SW480 (cell line): ENCODE results near the gene HOXD10.
A peak's percentile ranks its signal among the peaks of the same experiment; 100 is the strongest.

Source experiments
- DNase-seq: peaks from one replicate; pipeline ENCODE4 v3.0.0-alpha.2; 2016; ENCODE audit warnings: low spot score

Gene HOXD10

DNA sequence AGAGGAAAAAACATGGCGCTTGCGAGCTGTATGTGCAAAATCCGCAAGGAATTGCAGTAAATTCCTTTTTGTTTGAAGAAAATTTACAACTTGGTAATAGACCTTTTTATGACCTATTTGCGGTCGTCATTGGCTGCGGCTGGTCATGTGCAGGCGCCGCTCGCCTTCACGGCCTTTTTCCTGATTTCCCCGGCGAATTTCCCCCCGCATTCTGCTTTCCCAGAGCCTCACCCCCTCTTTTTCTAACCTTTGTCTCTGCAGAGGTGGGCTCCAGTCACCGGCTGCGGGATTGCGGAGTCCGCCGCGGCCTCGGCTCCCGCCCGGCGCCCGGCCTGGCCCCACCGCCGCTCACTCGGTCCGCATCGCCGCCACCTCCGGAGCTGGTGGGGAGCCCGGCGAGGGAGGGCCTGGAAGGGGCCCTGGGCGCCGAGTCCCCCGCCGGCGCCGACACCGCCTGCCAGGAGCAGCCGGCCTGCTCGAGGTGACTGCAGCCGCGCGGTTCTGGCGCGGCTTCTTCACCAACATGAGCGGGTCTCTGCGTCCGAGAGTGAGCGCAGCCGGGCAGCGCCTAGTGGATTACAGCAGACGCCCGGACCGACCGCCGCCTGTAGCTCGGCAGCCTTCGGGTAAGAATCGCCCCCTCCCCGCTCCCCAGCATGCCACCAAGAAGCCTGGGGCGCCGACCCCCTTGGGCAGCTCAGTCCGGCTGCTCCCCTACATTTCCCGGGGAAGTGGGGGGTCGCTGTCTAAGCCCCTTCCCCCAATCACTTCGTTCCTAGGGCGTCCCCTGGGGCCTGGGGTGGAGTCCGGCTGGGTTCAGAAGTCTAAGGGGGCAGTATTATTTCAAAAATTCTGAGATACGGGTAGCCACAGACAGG is 20.0 kb downstream of the HOXD10 start:
- DNase-seq: peak; percentile 57

DNA sequence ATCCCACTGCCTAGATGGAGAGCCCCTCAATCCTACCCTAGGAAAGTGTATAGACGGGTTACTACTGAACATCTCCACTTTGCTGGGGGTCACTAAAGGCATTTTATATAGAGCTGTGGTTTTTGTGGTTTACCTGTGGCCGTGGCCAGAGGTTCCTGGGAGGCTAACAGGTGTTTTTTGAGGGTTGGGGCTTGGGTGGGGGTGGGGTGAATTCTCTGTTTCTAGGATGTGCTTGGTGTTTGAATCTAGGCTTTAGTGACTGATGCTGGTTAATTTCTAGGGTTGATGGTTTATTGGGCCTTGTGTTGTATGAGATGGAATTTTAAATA is 20.6 kb downstream of the HOXD10 start:
- DNase-seq: no peak

DNA sequence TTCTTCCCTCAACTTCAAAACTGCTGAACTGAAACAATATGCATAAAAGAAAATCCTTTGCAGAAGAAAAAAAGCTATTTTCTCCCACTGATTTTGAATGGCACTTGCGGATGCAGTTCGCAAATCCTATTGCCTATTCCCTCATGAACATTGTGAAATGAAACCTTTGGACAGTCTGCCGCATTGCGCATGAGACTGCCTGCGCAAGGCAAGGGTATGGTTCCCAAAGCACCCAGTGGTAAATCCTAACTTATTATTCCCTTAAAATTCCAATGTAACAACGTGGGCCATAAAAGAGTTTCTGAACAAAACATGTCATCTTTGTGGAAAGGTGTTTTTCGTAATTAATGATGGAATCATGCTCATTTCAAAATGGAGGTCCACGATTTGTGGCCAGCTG is 21.3 kb downstream of the HOXD10 start:
- no peak for DNase-seq

DNA sequence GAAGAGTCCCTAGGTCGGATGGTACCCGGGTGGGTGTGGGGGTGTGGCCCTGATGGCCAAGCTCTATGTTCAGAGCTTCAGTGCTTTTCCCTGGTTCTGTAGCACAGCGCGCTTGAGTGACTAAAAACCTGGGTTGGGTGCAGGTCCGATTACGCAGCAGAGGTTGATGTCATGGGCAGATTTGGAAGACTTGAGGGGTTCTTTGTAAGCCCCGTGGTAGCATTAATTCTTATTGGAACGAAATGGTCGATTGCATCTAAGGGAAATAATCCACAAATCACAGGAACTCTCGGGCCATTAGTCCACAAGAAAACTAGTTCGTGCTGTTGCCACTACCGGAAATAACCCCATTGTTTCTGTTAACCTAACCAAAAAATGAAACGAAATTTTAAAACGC is 21.9 kb downstream of the HOXD10 start:
- DNase-seq: no peak

DNA sequence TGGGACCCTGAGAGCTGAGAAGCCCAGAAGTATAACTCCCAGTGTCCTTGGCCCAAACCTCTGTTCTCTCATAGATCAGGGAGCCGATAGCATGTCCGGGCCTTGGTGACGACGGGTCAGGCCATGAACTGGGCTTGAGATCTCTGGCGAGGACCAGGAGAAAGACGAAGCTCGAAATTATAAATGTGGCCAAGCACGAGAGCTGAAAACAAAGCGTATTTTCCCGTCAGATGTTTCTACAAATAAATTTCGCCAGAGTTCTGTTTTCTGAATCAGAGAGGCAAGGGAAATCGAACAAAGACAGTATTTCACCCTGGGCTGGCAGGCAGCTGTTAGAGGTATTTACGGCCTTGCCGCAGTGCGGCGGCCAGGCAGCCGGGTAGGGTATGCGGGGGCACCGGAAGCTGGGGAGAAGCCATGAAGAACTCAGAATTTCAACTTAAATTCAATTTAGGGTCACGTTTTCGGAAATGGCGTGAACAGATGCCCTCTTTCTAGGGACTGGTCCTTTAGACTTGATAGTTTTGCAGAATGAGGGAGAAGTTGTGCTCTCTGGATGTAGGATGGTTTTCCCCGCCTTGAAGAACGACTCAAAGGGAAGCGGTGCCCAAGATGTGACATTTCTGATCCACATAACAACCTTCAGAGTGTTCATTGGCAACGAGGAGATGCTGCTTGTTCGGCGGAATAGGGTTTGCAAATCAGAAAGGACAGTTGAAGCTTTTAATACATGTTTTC is 22.5 kb downstream of the HOXD10 start:
- no peak for DNase-seq

- no peak for DNase-seq
These were observed 23.3 kb downstream of the HOXD10 start for GRCh38 chr2:176139661-176140512.

GRCh38 chr2:176140513-176141317 is 24.1 kb downstream of the HOXD10 start:
- peak; percentile 55 for DNase-seq

DNA sequence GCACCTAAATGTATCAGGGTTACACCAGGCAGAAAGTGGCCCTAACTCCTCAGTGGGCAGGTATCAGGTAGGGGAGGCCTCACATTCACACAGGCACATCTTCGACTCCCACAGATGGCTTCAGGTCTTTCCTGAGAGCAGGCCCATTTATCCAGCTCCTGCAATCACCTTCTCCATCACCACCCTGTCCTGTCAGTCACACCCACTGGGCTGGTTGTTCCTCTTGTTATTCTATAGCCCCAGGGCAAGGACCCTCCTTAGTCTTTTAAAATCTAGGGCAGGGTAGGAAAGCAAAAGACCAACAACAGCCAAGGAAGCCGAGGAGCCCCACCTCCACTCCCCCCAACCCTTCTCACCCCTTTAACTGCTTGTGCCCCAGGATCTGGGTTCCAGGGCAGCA is 25.7 kb downstream of the HOXD10 start:
- DNase-seq: no peak

GRCh38 chr2:176145085-176145969 is 28.7 kb downstream of the HOXD10 start:
- DNase-seq: no peak

DNA sequence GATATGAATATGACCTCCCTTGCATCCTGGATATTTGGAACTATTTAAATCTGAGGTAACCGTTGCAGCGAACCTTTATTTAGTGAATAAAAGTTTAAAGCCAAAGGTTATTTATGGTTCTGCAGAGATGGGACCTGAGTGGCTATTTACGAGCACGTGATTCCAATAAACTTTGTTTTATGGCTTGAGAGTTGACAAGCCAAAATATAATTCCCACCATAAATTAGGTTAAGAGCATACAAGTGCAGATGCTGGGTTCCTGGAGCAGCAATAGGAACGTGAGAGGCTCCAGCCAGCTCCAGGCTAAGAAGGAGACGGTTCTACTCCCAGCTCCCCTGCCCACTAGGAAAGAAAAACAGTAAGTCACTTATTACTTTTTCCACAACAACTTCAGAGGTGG is 29.5 kb downstream of the HOXD10 start:
- no peak for DNase-seq

GRCh38 chr2:176146645-176147044 is 30.1 kb downstream of the HOXD10 start:
- DNase-seq: no peak

DNA sequence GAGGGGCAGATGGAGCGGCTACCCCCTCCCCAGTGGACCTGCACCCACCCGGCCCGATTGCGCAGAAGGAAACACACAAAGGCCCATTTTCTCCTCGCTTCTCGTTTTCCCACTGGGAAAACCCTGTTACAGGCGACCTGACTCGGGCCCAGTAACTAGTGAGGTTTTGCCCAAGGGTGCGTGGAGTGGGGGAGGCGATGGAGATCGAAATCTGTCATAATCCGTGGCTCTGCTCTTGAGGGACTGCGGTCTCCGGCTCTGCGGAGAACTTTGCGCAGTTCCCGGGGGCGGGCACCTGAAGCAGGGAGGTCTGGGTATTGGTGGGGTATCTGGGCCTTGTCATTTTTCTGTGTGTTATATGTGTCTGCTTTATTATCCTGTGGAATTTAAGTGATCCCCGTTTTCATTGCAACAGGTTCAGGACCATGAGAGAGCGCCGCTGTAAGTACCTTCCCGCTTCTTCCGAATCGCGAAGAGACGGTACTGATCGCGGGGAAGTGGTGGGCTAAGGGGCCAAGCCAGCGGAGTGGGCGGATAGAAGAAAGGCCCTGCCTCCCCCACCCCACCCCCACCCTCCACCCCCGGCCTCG is 30.7 kb downstream of the HOXD10 start:
- DNase-seq: no peak

DNA sequence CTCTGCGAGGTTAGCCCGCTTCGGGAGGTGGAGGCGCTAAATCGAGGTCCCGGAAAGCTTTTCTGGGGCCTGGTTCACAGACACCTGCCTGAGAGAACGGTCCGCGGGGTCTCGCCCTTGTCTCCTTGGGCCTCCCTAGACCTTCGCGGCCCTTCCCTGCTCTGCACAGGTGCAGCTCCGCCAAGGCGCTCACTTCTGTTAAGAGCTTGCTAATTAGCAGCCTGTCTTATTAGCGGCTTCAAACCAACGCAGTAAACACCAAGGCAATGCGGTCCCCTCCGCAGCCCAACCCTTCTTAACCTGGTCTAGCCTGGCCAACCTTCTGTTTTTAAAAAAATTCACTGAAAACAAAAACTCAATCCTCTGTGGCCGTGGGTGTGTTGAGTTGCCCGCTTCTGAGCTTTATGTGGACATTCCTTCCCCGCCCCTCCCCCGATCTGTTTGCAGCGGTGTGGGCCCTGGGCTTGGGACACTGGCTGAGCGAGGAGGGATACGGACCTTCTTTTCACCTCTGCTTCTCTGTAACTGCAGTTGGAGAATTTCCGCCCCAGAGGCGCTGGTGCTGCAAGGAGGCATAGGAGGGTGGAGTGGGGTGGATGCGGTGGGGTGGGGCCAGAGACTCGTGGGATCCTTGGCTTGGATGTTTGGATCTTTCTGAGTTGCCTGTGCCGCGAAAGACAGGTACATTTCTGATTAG is 31.4 kb downstream of the HOXD10 start:
- DNase-seq: no peak

GRCh38 chr2:176148751-176149421 is 32.3 kb downstream of the HOXD10 start:
- DNase-seq: no peak

DNA sequence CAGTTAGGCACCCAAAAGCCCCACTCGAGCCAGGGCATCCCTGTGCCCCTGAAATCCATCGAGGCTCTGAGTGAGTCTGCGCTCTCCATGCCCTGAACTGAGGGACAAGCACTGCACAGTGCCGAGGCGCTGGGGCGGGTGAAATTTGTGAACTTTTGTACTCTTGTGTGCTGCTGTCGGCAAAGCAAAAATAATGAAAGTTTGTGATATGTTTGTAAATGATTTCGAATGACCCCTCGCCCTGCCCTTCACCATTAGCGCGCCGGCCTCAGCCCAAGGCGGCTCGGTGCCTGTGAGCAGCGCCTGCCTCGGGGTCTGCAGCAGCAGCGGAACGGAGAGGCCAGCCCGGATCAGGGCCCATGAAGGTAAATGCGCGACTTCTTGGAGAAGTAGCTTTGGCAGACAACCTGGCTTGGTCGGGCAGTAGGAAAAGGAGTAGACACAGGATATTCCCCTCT is 32.9 kb downstream of the HOXD10 start:
- DNase-seq: no peak

DNA sequence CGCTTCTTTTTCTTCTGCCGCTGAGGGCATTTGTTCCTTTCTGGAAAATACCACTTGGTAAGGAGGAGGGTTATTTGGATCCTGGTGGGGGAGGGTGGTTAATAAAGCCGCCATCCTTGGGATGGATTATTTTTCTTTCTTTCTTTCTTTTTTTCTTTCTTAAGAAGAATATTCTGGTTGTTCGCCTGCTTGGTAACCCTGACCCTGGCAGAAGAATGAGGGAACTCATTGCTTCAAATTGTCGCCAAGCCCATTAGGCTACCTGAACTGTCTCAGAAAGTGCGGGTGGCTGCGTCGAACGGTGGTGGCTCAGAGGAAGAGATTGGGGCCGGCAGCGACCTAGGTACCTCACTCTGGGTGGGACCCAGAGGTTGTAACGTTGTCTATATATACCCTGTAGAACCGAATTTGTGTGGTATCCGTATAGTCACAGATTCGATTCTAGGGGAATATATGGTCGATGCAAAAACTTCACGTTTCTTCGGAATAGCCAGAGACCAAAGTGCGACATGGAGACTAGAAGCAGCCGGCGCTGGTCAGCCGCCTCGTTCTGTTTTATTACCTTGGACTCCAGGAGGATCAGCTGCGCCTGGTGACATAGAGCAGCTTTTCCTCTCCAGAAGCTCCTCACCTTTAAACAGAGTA is 33.5 kb downstream of the HOXD10 start:
- no peak for DNase-seq

DNA sequence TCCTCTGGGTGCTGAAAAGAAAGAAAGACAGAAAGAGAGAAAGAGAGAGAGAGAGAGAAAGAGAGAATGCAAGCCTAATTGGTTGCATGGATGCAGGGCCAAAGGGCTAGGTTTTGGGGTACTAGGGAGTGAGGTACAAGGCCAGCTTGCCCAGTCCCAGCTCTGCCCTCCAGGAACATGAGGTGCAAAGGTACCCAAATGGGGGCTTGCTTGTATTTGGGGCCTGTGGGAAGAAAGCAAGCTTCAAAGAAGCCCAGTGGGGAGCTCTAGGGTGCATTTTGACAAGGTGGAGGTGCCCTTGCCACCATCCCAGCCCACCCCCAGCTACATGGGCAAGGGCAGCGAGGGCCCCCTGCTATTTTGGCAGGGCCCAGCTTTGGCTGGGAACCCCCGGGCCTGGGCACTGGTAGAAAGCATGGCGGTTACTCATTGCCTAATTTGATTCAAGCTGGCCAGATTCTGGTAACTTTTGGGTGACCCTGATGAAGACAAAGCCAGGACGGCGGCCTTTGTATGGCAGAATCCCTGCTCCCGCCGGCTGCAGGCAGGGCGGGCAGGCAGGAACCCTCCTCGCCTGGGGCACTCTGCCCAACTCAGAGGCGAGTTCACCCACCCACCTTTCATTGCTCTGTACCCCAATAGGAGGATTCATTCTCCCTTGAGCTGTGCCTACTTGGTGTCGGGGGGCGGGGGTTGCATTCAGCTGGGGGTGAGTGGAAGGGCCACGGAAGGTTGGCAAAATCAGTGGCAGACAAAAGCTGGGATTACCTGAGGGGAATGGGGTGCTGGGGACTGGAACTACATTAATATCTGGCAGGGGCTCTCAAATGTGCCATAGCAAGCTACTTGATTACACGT is 34.2 kb downstream of the HOXD10 start:
- no peak for DNase-seq
